ENCODE measurements around the gene GATA5.

Gene GATA5

GRCh38 chr20:62487561-62488354 is 12.0 kb upstream of the GATA5 start:
- no peak for DNase-seq (ENCODE audit: low spot score)

GRCh38 chr20:62487118-62487517 is 11.3 kb upstream of the GATA5 start:
- DNase-seq (ENCODE audit: low spot score) = no peak

- DNase-seq (ENCODE audit: low spot score) = no peak
Observed at GRCh38 chr20:62486484-62486883, 10.7 kb upstream of the GATA5 start.

GRCh38 chr20:62485701-62486089 is 9.9 kb upstream of the GATA5 start:
- DNase-seq (ENCODE audit: low spot score) = no peak

- DNase-seq (ENCODE audit: low spot score) = no peak
Observed at GRCh38 chr20:62485062-62485700, 9.4 kb upstream of the GATA5 start.

- no peak for DNase-seq (ENCODE audit: low spot score)
Observed at GRCh38 chr20:62484478-62484877, 8.7 kb upstream of the GATA5 start.

GRCh38 chr20:62483613-62484458 is 8.0 kb upstream of the GATA5 start:
- DNase-seq (ENCODE audit: low spot score) = no peak

GRCh38 chr20:62482974-62483373 is 7.2 kb upstream of the GATA5 start:
- DNase-seq (ENCODE audit: low spot score) = no peak

- no peak for DNase-seq (ENCODE audit: low spot score)
Observed at GRCh38 chr20:62482146-62482809, 6.5 kb upstream of the GATA5 start.

GRCh38 chr20:62481425-62482145 is 5.8 kb upstream of the GATA5 start:
- no peak for DNase-seq (ENCODE audit: low spot score)

- DNase-seq (ENCODE audit: low spot score) = no peak
Observed at GRCh38 chr20:62480318-62480717, 4.5 kb upstream of the GATA5 start.

GRCh38 chr20:62479656-62480055 is 3.9 kb upstream of the GATA5 start:
- no peak for DNase-seq (ENCODE audit: low spot score)

GRCh38 chr20:62479156-62479555 is 3.4 kb upstream of the GATA5 start:
- DNase-seq (ENCODE audit: low spot score) = no peak

- no peak for DNase-seq (ENCODE audit: low spot score)
Observed at GRCh38 chr20:62477669-62478455, 2.1 kb upstream of the GATA5 start.

GRCh38 chr20:62476056-62476838 is 452 bp upstream of the GATA5 start:
- DNase-seq (ENCODE audit: low spot score) = no peak

GRCh38 chr20:62475027-62475771 is 596 bp downstream of the GATA5 start:
- DNase-seq (ENCODE audit: low spot score) = no peak

- no peak for DNase-seq (ENCODE audit: low spot score)
Observed at GRCh38 chr20:62474604-62475026, 1.2 kb downstream of the GATA5 start.

GRCh38 chr20:62473717-62474603 is 1.8 kb downstream of the GATA5 start:
- DNase-seq (ENCODE audit: low spot score) = no peak
